ENCODE measurements around the gene CABLES1.

Gene CABLES1

DNA sequence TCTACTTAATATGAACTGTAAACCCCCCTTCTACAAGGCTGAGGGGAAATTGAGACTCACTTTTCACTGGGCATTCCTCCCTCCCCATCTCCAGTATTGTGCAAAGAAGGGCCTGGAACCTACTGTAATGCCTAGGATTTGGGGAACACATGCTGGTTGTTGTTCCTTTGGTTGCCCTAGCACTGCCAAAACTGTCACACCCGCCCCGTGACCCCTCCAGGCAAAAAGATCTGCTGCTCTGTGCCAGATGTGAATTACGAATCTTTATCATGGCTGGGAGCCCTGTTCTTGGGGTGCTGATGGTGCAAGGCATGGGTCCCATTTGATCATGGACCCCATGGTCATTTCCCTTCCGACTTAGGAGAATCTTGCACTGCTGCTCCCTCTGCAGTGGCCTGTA lies 95.4 kb downstream of the CABLES1 start:
- H3K27ac ChIP-seq (ENCODE audit: low read depth, low read length), result no peak overlapping the region
- peak overlapping the region; percentile 38 for H2AK5ac ChIP-seq (ENCODE audit: low read length)
- DNase-seq, result no peak
- H3K4me2 ChIP-seq (ENCODE audit: low read length), result no peak overlapping the region
- no peak overlapping the region for H3K18ac ChIP-seq (ENCODE audit: low read length)
- peak overlapping the region; percentile 13 for H4K91ac ChIP-seq (ENCODE audit: low read depth, low read length)
- H3K79me1 ChIP-seq (ENCODE audit: low read length), result peaks cover 5% of the 10 kb centered on the region
- H3K23ac ChIP-seq (ENCODE audit: low read length), result no peak overlapping the region
- H3K14ac ChIP-seq (ENCODE audit: low read length), result no peak overlapping the region
- H3K27me3 ChIP-seq (ENCODE audit: insufficient read depth, low read length), result no peaks in the 10 kb centered on the region
- no peak overlapping the region for H2BK120ac ChIP-seq (ENCODE audit: insufficient read depth, low read length, poor library complexity)
- no peaks in the 10 kb centered on the region for H3K79me2 ChIP-seq (ENCODE audit: control insufficient read depth, insufficient read depth, low read length, poor library complexity)
- H3K4ac ChIP-seq (ENCODE audit: low read depth, low read length), result peak overlapping the region; percentile 50
- no peak overlapping the region for H3K4me3 ChIP-seq (ENCODE audit: low read depth, low read length)
- no peak overlapping the region for H4K8ac ChIP-seq (ENCODE audit: low read depth, low read length)
- peak overlapping the region; percentile 39 for H2BK12ac ChIP-seq (ENCODE audit: low read length)
- H3K9ac ChIP-seq (ENCODE audit: low read length), result no peak overlapping the region
- H3K36me3 ChIP-seq (ENCODE audit: control insufficient read depth in 1 of 2, insufficient read depth in 2 of 2, low read length in 2 of 2), result no peaks in the 10 kb centered on the region
- H2BK5ac ChIP-seq (ENCODE audit: low read depth, low read length, poor library complexity), result no peak overlapping the region
- no peak overlapping the region for H2AFZ ChIP-seq (ENCODE audit: insufficient read depth, low read length, poor library complexity)
- no peaks in the 10 kb centered on the region for H3K9me3 ChIP-seq (ENCODE audit: insufficient read depth, low read depth, low read length)
- WGBS (ENCODE audit: extremely low coverage, insufficient coverage, insufficient read length), result no CpG with 5 or more reads among the region's 4 CpGs
- H3K4me1 ChIP-seq (ENCODE audit: control insufficient read depth in 1 of 2, insufficient read depth in 2 of 2, low read length in 2 of 2), result peaks cover 9 to 11% of the 10 kb centered on the region in 2 experiments
- no peak overlapping the region for H4K12ac ChIP-seq (ENCODE audit: low read depth, low read length)

DNA sequence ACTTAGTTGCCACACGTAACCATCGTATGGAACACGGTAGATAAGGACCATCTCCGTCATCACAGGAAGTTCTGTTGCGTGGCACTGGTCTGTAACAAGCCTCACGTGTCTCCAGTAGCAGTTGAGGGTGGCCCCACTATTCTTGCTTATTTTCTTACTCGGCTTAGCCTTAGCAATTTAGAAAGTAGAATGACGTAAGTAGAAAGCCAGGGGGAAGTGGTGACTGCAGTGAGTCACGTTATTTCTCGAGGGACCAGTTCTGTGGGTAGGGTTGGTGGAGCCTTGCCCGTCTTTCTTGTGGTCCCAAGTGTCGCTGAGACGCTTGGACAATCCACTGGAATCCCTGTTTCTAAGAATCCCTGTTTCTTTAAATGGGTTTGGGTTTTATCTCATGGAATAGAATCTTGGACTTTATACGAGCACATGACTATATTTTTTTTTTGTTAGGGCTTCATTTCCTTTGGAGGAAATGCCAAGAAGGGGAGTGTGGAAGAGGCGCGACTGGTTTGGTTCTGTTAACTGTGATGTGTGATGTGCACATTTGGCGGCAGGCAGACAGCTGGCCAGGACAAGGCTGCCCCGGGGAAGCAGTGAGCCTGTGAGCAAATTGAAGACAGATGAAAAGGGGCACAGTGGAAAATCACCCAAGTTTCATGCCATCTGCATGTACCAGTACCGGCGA lies 96.2 kb downstream of the CABLES1 start:
- Histone ChIP-seq H3K9ac (ENCODE audit: low read length) (no peak overlapping the region), H3K4me1 (ENCODE audit: control insufficient read depth in 1 of 2, insufficient read depth in 2 of 2, low read length in 2 of 2) (peaks cover 9 to 11% of the 10 kb centered on the region in 2 experiments), H4K91ac (ENCODE audit: low read depth, low read length) (peak overlapping the region; percentile 19), H3K23ac (ENCODE audit: low read length) (no peak overlapping the region), H3K18ac (ENCODE audit: low read length) (no peak overlapping the region), H3K36me3 (ENCODE audit: control insufficient read depth in 1 of 2, insufficient read depth in 2 of 2, low read length in 2 of 2) (no peaks in the 10 kb centered on the region), H3K4ac (ENCODE audit: low read depth, low read length) (no peak overlapping the region), H3K79me1 (ENCODE audit: low read length) (peaks cover 5% of the 10 kb centered on the region), H3K27me3 (ENCODE audit: insufficient read depth, low read length) (no peaks in the 10 kb centered on the region), H2AK5ac (ENCODE audit: low read length) (peak overlapping the region; percentile 18), H3K4me3 (ENCODE audit: low read depth, low read length) (no peak overlapping the region), H3K79me2 (ENCODE audit: control insufficient read depth, insufficient read depth, low read length, poor library complexity) (no peaks in the 10 kb centered on the region), H2BK5ac (ENCODE audit: low read depth, low read length, poor library complexity) (no peak overlapping the region), H4K8ac (ENCODE audit: low read depth, low read length) (no peak overlapping the region), H3K9me3 (ENCODE audit: insufficient read depth, low read depth, low read length) (no peaks in the 10 kb centered on the region), H3K27ac (ENCODE audit: low read depth, low read length) (no peak overlapping the region), H2BK12ac (ENCODE audit: low read length) (peak overlapping the region; percentile 23), H4K12ac (ENCODE audit: low read depth, low read length) (no peak overlapping the region), H3K14ac (ENCODE audit: low read length) (no peak overlapping the region), H2AFZ (ENCODE audit: insufficient read depth, low read length, poor library complexity) (peak overlapping the region; percentile 21), H3K4me2 (ENCODE audit: low read length) (no peak overlapping the region), H2BK120ac (ENCODE audit: insufficient read depth, low read length, poor library complexity) (peak overlapping the region; percentile 20)
- no CpG with 5 or more reads among the region's 20 CpGs for WGBS (ENCODE audit: extremely low coverage, insufficient coverage, insufficient read length)
- peak; percentile 83 to 90 for DNase-seq

DNA sequence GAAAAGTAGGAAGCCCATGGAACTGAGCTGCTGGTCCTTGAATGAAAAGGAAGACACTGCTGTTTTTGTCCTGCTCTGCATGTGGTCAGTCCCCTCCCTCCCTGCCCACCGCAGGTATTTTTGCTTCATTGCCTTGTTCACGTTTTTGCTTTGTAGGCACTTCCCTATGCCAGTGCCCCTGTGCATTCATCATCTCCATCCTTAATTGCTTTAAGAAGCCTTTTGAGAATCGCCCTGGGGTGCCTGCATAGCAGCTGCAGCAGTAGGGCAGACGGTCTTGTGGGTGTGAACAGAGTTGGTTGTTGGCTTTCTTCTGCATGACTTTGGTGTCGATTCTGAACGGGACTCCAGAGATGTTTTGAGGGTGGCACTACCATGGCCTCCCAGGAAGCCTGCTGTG lies 97.0 kb downstream of the CABLES1 start:
- H3K18ac ChIP-seq (ENCODE audit: low read length), result no peak overlapping the region
- no peaks in the 10 kb centered on the region for H3K79me2 ChIP-seq (ENCODE audit: control insufficient read depth, insufficient read depth, low read length, poor library complexity)
- no peak overlapping the region for H2BK12ac ChIP-seq (ENCODE audit: low read length)
- no peaks in the 10 kb centered on the region for H3K36me3 ChIP-seq (ENCODE audit: control insufficient read depth in 1 of 2, insufficient read depth in 2 of 2, low read length in 2 of 2)
- peak overlapping the region; percentile 21 for H3K9ac ChIP-seq (ENCODE audit: low read length)
- no peak overlapping the region for H3K27ac ChIP-seq (ENCODE audit: low read depth, low read length)
- H3K4me2 ChIP-seq (ENCODE audit: low read length), result no peak overlapping the region
- H3K79me1 ChIP-seq (ENCODE audit: low read length), result peaks cover 5% of the 10 kb centered on the region
- H3K14ac ChIP-seq (ENCODE audit: low read length), result no peak overlapping the region
- H2AFZ ChIP-seq (ENCODE audit: insufficient read depth, low read length, poor library complexity), result no peak overlapping the region
- no peak overlapping the region for H3K4me3 ChIP-seq (ENCODE audit: low read depth, low read length)
- DNase-seq, result no peak
- H3K9me3 ChIP-seq (ENCODE audit: insufficient read depth, low read depth, low read length), result no peaks in the 10 kb centered on the region
- H2BK5ac ChIP-seq (ENCODE audit: low read depth, low read length, poor library complexity), result no peak overlapping the region
- WGBS (ENCODE audit: extremely low coverage, insufficient coverage, insufficient read length), result no CpG with 5 or more reads among the region's 6 CpGs
- peaks cover 13 to 15% of the 10 kb centered on the region in 2 experiments for H3K4me1 ChIP-seq (ENCODE audit: control insufficient read depth in 1 of 2, insufficient read depth in 2 of 2, low read length in 2 of 2)
- H3K27me3 ChIP-seq (ENCODE audit: insufficient read depth, low read length), result no peaks in the 10 kb centered on the region
- no peak overlapping the region for H2BK120ac ChIP-seq (ENCODE audit: insufficient read depth, low read length, poor library complexity)
- H4K8ac ChIP-seq (ENCODE audit: low read depth, low read length), result no peak overlapping the region
- no peak overlapping the region for H4K12ac ChIP-seq (ENCODE audit: low read depth, low read length)
- no peak overlapping the region for H2AK5ac ChIP-seq (ENCODE audit: low read length)
- H3K4ac ChIP-seq (ENCODE audit: low read depth, low read length), result no peak overlapping the region
- H4K91ac ChIP-seq (ENCODE audit: low read depth, low read length), result no peak overlapping the region
- no peak overlapping the region for H3K23ac ChIP-seq (ENCODE audit: low read length)

DNA sequence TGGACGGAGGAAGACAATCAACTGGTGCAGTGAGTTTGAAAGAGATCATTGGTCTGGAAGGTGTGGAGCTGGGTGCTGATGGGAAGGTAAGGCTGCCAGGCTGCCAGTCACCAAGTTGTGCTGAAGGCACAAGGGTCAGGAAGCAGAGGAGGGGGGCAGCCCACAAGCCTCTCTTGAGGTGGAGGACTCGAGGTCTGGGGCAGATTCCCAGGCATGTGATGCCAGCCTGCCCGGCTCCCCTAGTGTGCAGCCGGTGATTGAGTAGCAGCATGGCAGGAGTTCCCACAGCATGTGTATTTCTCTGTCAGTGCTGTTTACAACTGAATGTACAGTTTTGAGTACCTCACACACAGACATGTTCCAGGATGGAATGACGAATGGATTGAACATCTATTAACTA lies 99.3 kb downstream of the CABLES1 start:
- Histone ChIP-seq H3K36me3 (ENCODE audit: control insufficient read depth in 1 of 2, insufficient read depth in 2 of 2, low read length in 2 of 2) (no peaks in the 10 kb centered on the region), H3K4ac (ENCODE audit: low read depth, low read length) (no peak overlapping the region), H3K23ac (ENCODE audit: low read length) (no peak overlapping the region), H3K79me2 (ENCODE audit: control insufficient read depth, insufficient read depth, low read length, poor library complexity) (no peaks in the 10 kb centered on the region), H4K8ac (ENCODE audit: low read depth, low read length) (no peak overlapping the region), H2BK12ac (ENCODE audit: low read length) (no peak overlapping the region), H2AFZ (ENCODE audit: insufficient read depth, low read length, poor library complexity) (no peak overlapping the region), H2BK5ac (ENCODE audit: low read depth, low read length, poor library complexity) (no peak overlapping the region), H3K14ac (ENCODE audit: low read length) (no peak overlapping the region), H3K9me3 (ENCODE audit: insufficient read depth, low read depth, low read length) (no peaks in the 10 kb centered on the region), H3K9ac (ENCODE audit: low read length) (no peak overlapping the region), H4K91ac (ENCODE audit: low read depth, low read length) (no peak overlapping the region), H3K18ac (ENCODE audit: low read length) (no peak overlapping the region), H3K79me1 (ENCODE audit: low read length) (peaks cover 10% of the 10 kb centered on the region), H3K27ac (ENCODE audit: low read depth, low read length) (no peak overlapping the region), H2AK5ac (ENCODE audit: low read length) (no peak overlapping the region), H3K4me1 (ENCODE audit: control insufficient read depth in 1 of 2, insufficient read depth in 2 of 2, low read length in 2 of 2) (peaks cover 28 to 29% of the 10 kb centered on the region in 2 experiments), H4K12ac (ENCODE audit: low read depth, low read length) (no peak overlapping the region), H3K27me3 (ENCODE audit: insufficient read depth, low read length) (no peaks in the 10 kb centered on the region), H3K4me2 (ENCODE audit: low read length) (no peak overlapping the region), H3K4me3 (ENCODE audit: low read depth, low read length) (no peak overlapping the region), H2BK120ac (ENCODE audit: insufficient read depth, low read length, poor library complexity) (no peak overlapping the region)
- DNase-seq, result no peak
- no CpG with 5 or more reads among the region's 5 CpGs for WGBS (ENCODE audit: extremely low coverage, insufficient coverage, insufficient read length)
